AG04449 (cell line): Measurements from ENCODE around the gene DIAPH3.

ENCODE experiments used
- CTCF ChIA-PET: fragments of 350-600 bp; formaldehyde crosslinking; extraction: SDS; loops from one replicate; lab custom pipeline; 2021; ENCODE audit warnings: antibody characterized with exemption; lab: Yijun Ruan, JAX
- POLR2A ChIA-PET: fragments of 400-600, 350-600 bp; formaldehyde crosslinking; extraction: SDS; loops from one replicate; lab custom pipeline; 2020; ENCODE audit warnings: antibody characterized with exemption, inconsistent platforms; lab: Yijun Ruan, JAX
- DNase-seq: peaks from one replicate; pipeline ENCODE4 v3.0.0-alpha.2; 2010; ENCODE audit warnings: low read depth, low spot score
- H3K4me3 ChIP-seq: 2 replicates; pipeline ENCODE4 v1.5.1; 2011; ENCODE audit warnings: low read depth, mild to moderate bottlenecking, control low read depth, low read length
- TF ChIP-seq, protein P1 (sequence below): IDR thresholded peaks from one replicate; pipeline ENCODE4 v1.5.1; 2011; ENCODE audit warnings: mild to moderate bottlenecking, moderate library complexity, low read length, control low read depth, inconsistent platforms; ENCODE audit not compliant: insufficient read depth; ENCODE audit errors: missing control alignments

Gene DIAPH3

DNA sequence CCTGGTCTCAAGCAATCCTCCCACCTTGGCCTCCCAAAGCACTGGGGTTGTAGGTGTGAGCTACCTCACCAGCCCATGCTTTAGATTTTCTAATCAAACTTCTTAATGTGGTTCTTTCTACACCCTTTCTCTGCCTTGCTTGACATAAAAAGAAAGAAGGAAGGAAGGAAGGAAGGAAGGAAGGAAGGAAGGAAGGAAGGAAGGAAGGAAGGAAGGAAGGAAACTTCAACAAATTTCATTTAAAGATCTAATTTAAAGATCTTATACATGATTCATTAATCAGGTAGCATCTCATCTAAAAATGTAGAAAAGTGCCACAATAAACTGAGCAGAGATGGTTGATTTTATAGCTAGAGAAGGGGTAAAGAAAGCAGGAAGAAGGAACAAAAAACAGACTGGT lies 215.0 kb downstream of the DIAPH3 start:
- TF ChIP-seq, protein P1, sequence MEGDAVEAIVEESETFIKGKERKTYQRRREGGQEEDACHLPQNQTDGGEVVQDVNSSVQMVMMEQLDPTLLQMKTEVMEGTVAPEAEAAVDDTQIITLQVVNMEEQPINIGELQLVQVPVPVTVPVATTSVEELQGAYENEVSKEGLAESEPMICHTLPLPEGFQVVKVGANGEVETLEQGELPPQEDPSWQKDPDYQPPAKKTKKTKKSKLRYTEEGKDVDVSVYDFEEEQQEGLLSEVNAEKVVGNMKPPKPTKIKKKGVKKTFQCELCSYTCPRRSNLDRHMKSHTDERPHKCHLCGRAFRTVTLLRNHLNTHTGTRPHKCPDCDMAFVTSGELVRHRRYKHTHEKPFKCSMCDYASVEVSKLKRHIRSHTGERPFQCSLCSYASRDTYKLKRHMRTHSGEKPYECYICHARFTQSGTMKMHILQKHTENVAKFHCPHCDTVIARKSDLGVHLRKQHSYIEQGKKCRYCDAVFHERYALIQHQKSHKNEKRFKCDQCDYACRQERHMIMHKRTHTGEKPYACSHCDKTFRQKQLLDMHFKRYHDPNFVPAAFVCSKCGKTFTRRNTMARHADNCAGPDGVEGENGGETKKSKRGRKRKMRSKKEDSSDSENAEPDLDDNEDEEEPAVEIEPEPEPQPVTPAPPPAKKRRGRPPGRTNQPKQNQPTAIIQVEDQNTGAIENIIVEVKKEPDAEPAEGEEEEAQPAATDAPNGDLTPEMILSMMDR: no peak
- CTCF ChIA-PET: no interaction called here

DNA sequence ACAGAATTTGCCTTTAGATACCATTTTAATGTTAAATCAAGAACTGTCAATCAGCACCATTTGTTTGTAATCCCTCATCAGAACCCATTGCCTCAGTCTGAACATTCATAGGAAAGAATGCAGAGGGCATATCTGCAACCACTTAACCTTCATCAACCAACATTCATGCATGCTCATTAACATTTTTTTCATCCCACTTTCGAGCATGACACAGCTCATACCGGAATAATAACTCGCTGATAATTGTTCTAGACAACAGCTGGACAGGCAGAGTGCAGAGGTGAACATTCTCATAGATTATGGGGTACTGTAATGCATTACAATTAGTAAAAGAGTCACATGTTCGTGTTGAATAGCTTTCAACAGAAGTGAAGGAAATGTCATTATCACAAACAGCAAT lies 216.8 kb downstream of the DIAPH3 start:
- no peak for DNase-seq
- TF ChIP-seq, protein P1: no peak
- no peak overlapping the region for H3K4me3 ChIP-seq
- ChIA-PET POLR2A (interaction anchor here (0.6 kb wide), 1 partner anchor 365 kb away, joined by 5 read pairs; no protein-coding TSS in a partner anchor), CTCF (no interaction called here)

More for the DNA sequence above, 215.0 kb downstream of the DIAPH3 start:
- no peak for DNase-seq
- POLR2A ChIA-PET: no interaction called here
- H3K4me3 ChIP-seq: no peak overlapping the region

- POLR2A ChIA-PET: no interaction called here
- TF ChIP-seq, protein P1: no peak
These were observed 232.1 kb downstream of the DIAPH3 start for GRCh38 chr13:59931621-59932020.

GRCh38 chr13:59924256-59924655 lies 239.5 kb downstream of the DIAPH3 start:
- ChIA-PET POLR2A (no interaction called here), CTCF (interaction anchor here (1.6 to 1.7 kb wide), 2 partner anchors 13 to 17 kb away, joined by 4 read pairs; no protein-coding TSS in a partner anchor)
- TF ChIP-seq, protein P1: no peak
- no peak for DNase-seq
- H3K4me3 ChIP-seq: no peak overlapping the region

More at GRCh38 chr13:59931621-59932020, 232.1 kb downstream of the DIAPH3 start:
- no peak for DNase-seq
- H3K4me3 ChIP-seq: no peak overlapping the region
- CTCF ChIA-PET: interaction anchor here (0.9 kb wide), 1 partner anchor 11 kb away, joined by 3 read pairs; no protein-coding TSS in a partner anchor

DNA sequence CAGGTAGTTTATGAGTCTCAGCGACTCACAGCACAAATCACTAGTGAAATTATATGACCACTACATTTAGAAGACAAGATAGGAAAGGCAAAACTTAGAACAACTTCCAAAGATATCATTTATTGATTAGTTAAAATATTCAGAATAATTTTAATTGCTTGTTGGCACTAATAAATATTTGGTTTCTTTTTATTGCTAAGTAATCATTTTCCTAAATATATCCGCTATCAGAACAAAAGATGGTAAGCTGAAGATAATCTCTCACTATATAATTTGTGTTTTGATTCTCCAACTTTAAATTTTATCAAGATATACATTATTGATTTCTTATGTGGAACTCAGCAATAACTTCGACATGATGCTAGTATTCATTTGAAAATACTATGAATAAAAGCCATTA lies 248.5 kb downstream of the DIAPH3 start:
- DNase-seq: no peak
- ChIA-PET POLR2A (no interaction called here), CTCF (interaction anchor here (1.0 to 2.6 kb wide), 5 partner anchors 9 to 523 kb away, joined by 4 to 22 read pairs (median 4); no protein-coding TSS in a partner anchor)
- TF ChIP-seq, protein P1: no peak
- H3K4me3 ChIP-seq: no peak overlapping the region

DNA sequence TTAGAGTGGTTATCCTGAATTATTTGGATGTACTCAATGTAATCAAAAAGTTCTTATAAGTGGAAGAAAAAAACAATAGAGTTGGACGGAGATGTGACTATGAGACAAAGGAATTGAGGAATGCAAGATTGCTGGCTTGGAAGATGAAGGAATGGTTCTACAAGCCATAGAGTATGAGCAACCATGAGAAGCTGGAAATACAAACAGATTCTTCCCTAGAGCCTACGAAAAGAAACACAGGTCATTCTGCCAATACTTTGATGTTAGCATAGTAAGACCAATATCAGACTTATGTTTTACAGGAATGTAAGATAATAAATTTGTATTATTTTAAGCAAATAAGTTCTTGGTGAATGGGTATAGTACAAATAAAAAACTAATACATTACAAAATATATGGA lies 249.2 kb downstream of the DIAPH3 start:
- TF ChIP-seq, protein P1: no peak
- POLR2A ChIA-PET: no interaction called here
- CTCF ChIA-PET: interaction anchor here (1.0 to 2.6 kb wide), 5 partner anchors 8 to 522 kb away, joined by 4 to 22 read pairs (median 4); no protein-coding TSS in a partner anchor
- no peak overlapping the region for H3K4me3 ChIP-seq
- no peak for DNase-seq
